Trophoblast cell (in vitro differentiated cells and primary cell): Measurements from ENCODE around the gene AOC2.

Experiments
- DNase-seq, 2 donors: peaks; one replicate each; pipeline ENCODE4 v3.0.0-alpha.2; 2016
- H2AFZ ChIP-seq: 2 replicates; pipeline ENCODE4 v1.6.1; 2013; ENCODE audit warnings: low read length, moderate library complexity, mild to moderate bottlenecking; ENCODE audit not compliant: insufficient read depth, poor library complexity
- H2AK5ac ChIP-seq: 2 replicates; pipeline ENCODE4 v1.6.1; 2013; ENCODE audit warnings: mild to moderate bottlenecking, low read length
- H2BK120ac ChIP-seq: 2 replicates; pipeline ENCODE4 v1.6.1; 2013; ENCODE audit warnings: low read length, mild to moderate bottlenecking, moderate library complexity; ENCODE audit not compliant: insufficient read depth, poor library complexity
- H2BK12ac ChIP-seq: 2 replicates; pipeline ENCODE4 v1.6.1; 2013; ENCODE audit warnings: mild to moderate bottlenecking, low read length, moderate library complexity
- H2BK5ac ChIP-seq: 2 replicates; pipeline ENCODE4 v1.6.1; 2013; ENCODE audit warnings: low read length, low read depth, moderate library complexity, mild to moderate bottlenecking; ENCODE audit not compliant: poor library complexity
- H3K14ac ChIP-seq: 2 replicates; pipeline ENCODE4 v1.6.1; 2013; ENCODE audit warnings: mild to moderate bottlenecking, low read length
- H3K18ac ChIP-seq: 2 replicates; pipeline ENCODE4 v1.6.1; 2013; ENCODE audit warnings: mild to moderate bottlenecking, low read length
- H3K23ac ChIP-seq: 2 replicates; pipeline ENCODE4 v1.6.1; 2013; ENCODE audit warnings: low read length
- H3K27ac ChIP-seq: 2 replicates; pipeline ENCODE4 v1.5.1; 2013; ENCODE audit warnings: low read depth, mild to moderate bottlenecking, inconsistent platforms, low read length, moderate library complexity
- H3K27me3 ChIP-seq: 2 replicates; pipeline ENCODE4 v1.6.1; 2013; ENCODE audit warnings: inconsistent platforms, mild to moderate bottlenecking, low read length, moderate library complexity; ENCODE audit not compliant: insufficient read depth
- H3K36me3 ChIP-seq, 2 experiments: 1 replicate in 1 of 2; 2 replicates in 1 of 2; pipeline ENCODE4 v1.6.1; 2013; ENCODE audit warnings: low read length in 2 of 2, mild to moderate bottlenecking in 2 of 2, moderate library complexity in 1 of 2; ENCODE audit not compliant: insufficient read depth in 2 of 2, control insufficient read depth in 1 of 2
- H3K4ac ChIP-seq: 2 replicates; pipeline ENCODE4 v1.6.1; 2013; ENCODE audit warnings: low read depth, mild to moderate bottlenecking, low read length, moderate library complexity
- H3K4me1 ChIP-seq, 2 experiments: 1 replicate in 1 of 2; 2 replicates in 1 of 2; pipeline ENCODE4 v1.6.1; 2013; ENCODE audit warnings: low read length in 2 of 2, mild to moderate bottlenecking in 2 of 2, moderate library complexity in 1 of 2; ENCODE audit not compliant: insufficient read depth in 2 of 2, control insufficient read depth in 1 of 2
- H3K4me2 ChIP-seq: 2 replicates; pipeline ENCODE4 v1.6.1; 2013; ENCODE audit warnings: inconsistent platforms, mild to moderate bottlenecking, low read length, moderate library complexity
- H3K4me3 ChIP-seq: 2 replicates; pipeline ENCODE4 v1.5.1; 2013; ENCODE audit warnings: mild to moderate bottlenecking, low read depth, low read length, inconsistent platforms
- H3K79me1 ChIP-seq: one replicate; pipeline ENCODE4 v1.6.1; 2013; ENCODE audit warnings: low read length
- H3K79me2 ChIP-seq: 2 replicates; pipeline ENCODE4 v1.6.1; 2013; ENCODE audit warnings: low read length, mild to moderate bottlenecking; ENCODE audit not compliant: control insufficient read depth, insufficient read depth, poor library complexity
- H3K9ac ChIP-seq: 2 replicates; pipeline ENCODE4 v1.6.1; 2013; ENCODE audit warnings: mild to moderate bottlenecking, low read length
- H3K9me3 ChIP-seq: 2 replicates; pipeline ENCODE4 v1.6.1; 2013; ENCODE audit warnings: low read depth, mild to moderate bottlenecking, control low read depth, inconsistent platforms, low read length; ENCODE audit not compliant: insufficient read depth
- H4K12ac ChIP-seq: 2 replicates; pipeline ENCODE4 v1.6.1; 2013; ENCODE audit warnings: low read depth, mild to moderate bottlenecking, low read length, moderate library complexity
- H4K8ac ChIP-seq: 2 replicates; pipeline ENCODE4 v1.6.1; 2013; ENCODE audit warnings: low read depth, mild to moderate bottlenecking, low read length, moderate library complexity
- H4K91ac ChIP-seq: one replicate; pipeline ENCODE4 v1.6.1; 2013; ENCODE audit warnings: low read depth, mild to moderate bottlenecking, low read length, moderate library complexity
- WGBS: extraction: QIAGEN DNeasy Blood & Tissue Kit; methylation state at CpG from one replicate; pipeline ENCODE4 v1.1.7; 2013; ENCODE audit warnings: missing lambda C conversion rate; ENCODE audit not compliant: insufficient read length, insufficient coverage; ENCODE audit errors: extremely low coverage; 5-methylcytosine and 5-hydroxymethylcytosine counted together

The AOC2 gene

DNA sequence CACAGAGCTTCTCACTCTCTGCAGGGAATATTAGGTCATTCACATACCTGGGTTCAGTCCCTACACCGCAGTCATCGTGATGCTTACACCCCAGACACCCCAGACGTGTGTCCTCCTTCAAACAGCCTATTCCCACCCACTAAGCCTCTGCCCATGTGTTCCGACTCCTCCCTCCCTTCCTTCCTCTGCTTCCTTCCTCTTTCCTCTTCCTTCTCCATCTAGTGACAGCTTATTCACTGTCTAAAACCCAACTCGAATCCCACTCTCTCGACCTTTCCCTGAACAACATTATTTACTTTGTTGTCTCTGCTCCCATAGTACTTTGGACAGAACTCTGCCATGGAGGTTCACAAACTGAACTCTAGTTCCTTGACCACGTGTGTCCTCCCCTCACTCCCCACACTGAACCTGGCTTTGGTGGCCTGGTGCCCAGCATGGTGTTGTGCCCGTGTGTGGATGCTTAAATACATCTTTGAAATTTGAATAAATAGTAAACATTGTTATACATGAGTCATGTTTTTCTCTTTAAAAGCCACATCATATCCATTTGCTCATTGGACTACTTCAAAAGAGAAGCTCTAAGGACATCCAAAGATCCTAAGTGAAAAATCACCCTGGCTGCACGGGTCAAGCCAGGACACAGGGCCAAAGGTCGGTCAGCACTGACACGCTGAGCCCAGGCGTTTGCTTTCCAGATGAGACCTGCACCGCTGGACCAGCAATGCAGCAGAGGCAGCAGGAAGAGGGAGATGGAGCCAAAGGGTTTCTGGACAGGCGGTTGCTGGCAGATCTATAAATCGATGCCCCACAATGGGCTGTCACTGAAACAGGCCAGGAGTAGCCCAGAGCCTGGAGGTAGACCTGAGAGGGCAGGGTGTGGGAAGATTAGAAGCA lies 42.1 kb downstream of the AOC2 start:
- Histone ChIP-seq H3K9ac (no peak overlapping the region), H3K79me2 (no peaks in the 10 kb centered on the region), H2AFZ (no peak overlapping the region), H3K36me3 (no peaks in the 10 kb centered on the region), H2BK120ac (no peak overlapping the region), H3K4ac (no peak overlapping the region), H3K9me3 (no peaks in the 10 kb centered on the region), H3K4me3 (no peak overlapping the region), H3K27ac (no peak overlapping the region), H2BK12ac (no peak overlapping the region), H3K18ac (no peak overlapping the region), H3K27me3 (no peaks in the 10 kb centered on the region), H3K4me2 (no peak overlapping the region), H2AK5ac (no peak overlapping the region), H4K91ac (no peak overlapping the region), H3K23ac (no peak overlapping the region), H4K12ac (no peak overlapping the region), H4K8ac (no peak overlapping the region), H3K4me1 (no peaks in the 10 kb centered on the region), H3K14ac (no peak overlapping the region), H2BK5ac (no peak overlapping the region), H3K79me1 (no peaks in the 10 kb centered on the region)
- no peak for DNase-seq
- WGBS: 100% methylated on average over 2 of the region's 15 CpGs

DNA sequence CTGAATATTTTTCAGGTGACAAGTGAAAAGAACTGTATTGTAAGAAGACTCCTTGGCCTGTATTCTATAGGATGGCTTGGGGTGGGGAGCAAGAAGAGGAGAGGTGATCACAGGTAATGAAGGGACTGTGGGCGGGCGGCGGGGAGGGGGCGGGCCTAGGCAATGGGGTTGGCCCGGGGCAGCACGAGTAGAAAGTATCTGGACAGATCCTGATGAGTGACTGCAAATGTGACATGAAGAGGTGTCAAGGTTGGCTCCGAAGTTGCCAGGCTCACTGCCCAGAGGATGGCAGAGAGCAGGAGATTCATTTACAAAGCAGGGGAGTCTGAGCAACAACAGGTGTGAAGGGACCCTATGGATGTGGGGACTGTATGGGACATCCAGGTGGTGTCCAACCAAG lies 45.4 kb downstream of the AOC2 start:
- Histone ChIP-seq H3K27me3 (no peaks in the 10 kb centered on the region), H3K18ac (no peak overlapping the region), H2BK12ac (no peak overlapping the region), H3K4me2 (no peak overlapping the region), H3K27ac (no peak overlapping the region), H4K91ac (no peak overlapping the region), H3K79me1 (no peaks in the 10 kb centered on the region), H2BK120ac (no peak overlapping the region), H2BK5ac (no peak overlapping the region), H3K4me1 (no peaks in the 10 kb centered on the region), H3K14ac (no peak overlapping the region), H4K12ac (no peak overlapping the region), H3K9me3 (no peaks in the 10 kb centered on the region), H3K9ac (no peak overlapping the region), H3K36me3 (peaks cover 0 to 2% of the 10 kb centered on the region in 2 experiments), H3K4me3 (no peak overlapping the region), H4K8ac (no peak overlapping the region), H3K79me2 (no peaks in the 10 kb centered on the region), H3K23ac (no peak overlapping the region), H3K4ac (no peak overlapping the region), H2AK5ac (no peak overlapping the region), H2AFZ (no peak overlapping the region)
- DNase-seq: no peak
- no CpG with 5 or more reads among the region's 7 CpGs for WGBS

DNA sequence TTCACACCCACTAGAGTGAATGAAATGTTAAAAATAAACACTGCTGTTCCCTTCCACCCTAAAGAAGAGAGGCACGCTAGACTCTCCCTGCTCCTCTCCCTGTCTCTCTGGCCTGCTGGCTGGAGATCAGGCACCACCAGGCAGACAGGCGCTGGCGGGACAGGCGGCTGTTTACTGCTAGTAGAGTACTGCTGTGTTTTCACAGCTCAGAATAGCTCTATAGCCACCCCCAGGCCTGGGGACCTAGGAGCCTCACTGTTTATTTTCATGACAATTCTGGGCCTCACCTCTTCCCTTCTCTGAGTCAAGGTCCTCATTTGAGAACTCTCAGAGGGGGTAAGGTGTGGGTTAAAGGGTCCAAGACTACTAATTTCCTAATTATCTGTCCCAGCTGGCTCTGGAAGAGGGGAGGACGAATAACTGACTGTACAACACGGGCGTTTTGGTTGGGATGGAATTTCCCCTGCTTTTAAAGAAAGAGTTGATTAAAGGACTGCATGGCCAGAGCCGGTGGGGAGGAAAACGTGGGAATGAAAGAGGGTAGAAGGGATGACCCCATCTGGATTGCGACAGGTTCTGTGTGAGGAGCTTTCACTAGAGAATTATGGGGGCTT lies 47.3 kb downstream of the AOC2 start:
- no peaks in the 10 kb centered on the region for H3K79me1 ChIP-seq
- no peak overlapping the region for H2BK12ac ChIP-seq
- H3K4ac ChIP-seq: no peak overlapping the region
- no peak overlapping the region for H3K14ac ChIP-seq
- no peak overlapping the region for H3K18ac ChIP-seq
- H3K4me3 ChIP-seq: no peak overlapping the region
- no peak overlapping the region for H3K4me2 ChIP-seq
- H3K27me3 ChIP-seq: no peaks in the 10 kb centered on the region
- H2AFZ ChIP-seq: no peak overlapping the region
- no peak overlapping the region for H2BK120ac ChIP-seq
- no peak overlapping the region for H2AK5ac ChIP-seq
- H3K36me3 ChIP-seq: peaks cover 0 to 2% of the 10 kb centered on the region in 2 experiments
- H3K79me2 ChIP-seq: no peaks in the 10 kb centered on the region
- no peaks in the 10 kb centered on the region for H3K4me1 ChIP-seq
- no peak overlapping the region for H3K23ac ChIP-seq
- no CpG with 5 or more reads among the region's 10 CpGs for WGBS
- no peak overlapping the region for H2BK5ac ChIP-seq
- no peak overlapping the region for H3K9ac ChIP-seq
- no peak for DNase-seq
- H3K27ac ChIP-seq: no peak overlapping the region
- H4K12ac ChIP-seq: no peak overlapping the region
- H4K8ac ChIP-seq: no peak overlapping the region
- H3K9me3 ChIP-seq: no peaks in the 10 kb centered on the region
- H4K91ac ChIP-seq: no peak overlapping the region

DNA sequence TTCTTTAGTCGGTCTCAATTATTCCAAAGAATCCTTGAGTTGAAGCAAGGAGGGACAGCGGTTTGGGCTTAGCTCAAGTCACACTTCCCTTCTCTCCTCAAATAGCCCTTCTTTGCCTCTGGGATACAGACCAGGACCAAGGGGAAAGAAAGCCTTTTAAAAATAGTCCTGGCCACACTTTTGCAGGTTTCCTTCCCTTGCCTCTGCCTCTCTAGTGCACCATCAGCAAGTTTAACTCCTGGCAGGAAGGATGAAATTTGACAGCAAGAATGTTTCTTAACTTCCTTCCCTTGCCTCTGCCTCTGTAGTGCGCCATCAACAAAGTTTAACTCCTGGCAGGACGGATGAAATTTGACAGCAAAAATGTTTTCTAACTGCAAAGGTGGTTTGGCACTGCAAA lies 49.0 kb downstream of the AOC2 start:
- Histone ChIP-seq H3K79me1 (no peaks in the 10 kb centered on the region), H3K4ac (no peak overlapping the region), H2AFZ (no peak overlapping the region), H4K12ac (no peak overlapping the region), H2AK5ac (no peak overlapping the region), H3K4me3 (no peak overlapping the region), H3K23ac (no peak overlapping the region), H4K91ac (no peak overlapping the region), H3K14ac (no peak overlapping the region), H3K9me3 (peaks cover under 1% of the 10 kb centered on the region), H3K27ac (no peak overlapping the region), H2BK12ac (no peak overlapping the region), H3K18ac (no peak overlapping the region), H3K4me1 (no peaks in the 10 kb centered on the region), H2BK5ac (no peak overlapping the region), H3K79me2 (no peaks in the 10 kb centered on the region), H4K8ac (no peak overlapping the region), H3K9ac (no peak overlapping the region), H2BK120ac (no peak overlapping the region), H3K27me3 (no peaks in the 10 kb centered on the region), H3K4me2 (no peak overlapping the region), H3K36me3 (peaks cover 0 to 2% of the 10 kb centered on the region in 2 experiments)
- no peak for DNase-seq
- no CpG with 5 or more reads among the region's 4 CpGs for whole genome bisulfite sequencing
